Endothelial cell of umbilical vein (primary cell): ENCODE data around the gene LRIG1. TPM values are rescaled to one million over a fixed set of nuclear protein-coding genes. Genes with fewer than 3 reads are reported as not detected.

Source experiments
- BruUV-seq: library from RNA; stranded (reverse); fragments of 400-500 nt; replicated peaks from 2 replicates; lab custom pipeline; 2021; lab: Mats Ljungman, UMichigan
- CTCF ChIA-PET: fragments of 300-600, 350-600 bp; sonication (Branson Sonifier 250); formaldehyde crosslinking; loops from one replicate; lab custom pipeline; 2021; ENCODE audit warnings: antibody characterized with exemption, inconsistent platforms; lab: Charles Lee
- POLR2A ChIA-PET: fragments of 300-600, 350-600 bp; sonication (Branson Sonifier 250); formaldehyde crosslinking; loops from one replicate; lab custom pipeline; 2021; ENCODE audit warnings: antibody characterized with exemption, inconsistent platforms; lab: Charles Lee
- DNase-seq: peaks from one replicate; pipeline ENCODE4 v3.0.0-alpha.2; 2011; ENCODE audit warnings: low read depth, low spot score
- FAIRE-seq: peaks from 2 replicates; lab custom pipeline; 2011; peaks lifted over from hg19 to GRCh38; lab: Jason Lieb, UNC
- H2AFZ ChIP-seq: 2 replicates; pipeline ENCODE4 v1.6.0; 2012; ENCODE audit warnings: low read depth, low read length, control low read depth, inconsistent platforms
- H3K27ac ChIP-seq: 2 replicates; pipeline ENCODE4 v1.5.1; 2011; ENCODE audit warnings: low read depth, mild to moderate bottlenecking, control low read depth, low read length, moderate library complexity; ENCODE audit not compliant: insufficient read depth
- H3K27me3 ChIP-seq, 2 experiments: 2 replicates each; pipeline versions ENCODE4 v1.6.0 to v1.6.1; 2011; ENCODE audit warnings: low read length in 2 of 2, mixed read lengths in 1 of 2; ENCODE audit not compliant: control insufficient read depth in 2 of 2, insufficient read depth in 2 of 2
- H3K36me3 ChIP-seq, 2 experiments: 2 replicates in 1 of 2; 3 replicates in 1 of 2; pipeline ENCODE4 v1.5.1; 2011; ENCODE audit warnings: low read length in 2 of 2, mild to moderate bottlenecking in 1 of 2, moderate library complexity in 1 of 2; ENCODE audit not compliant: control insufficient read depth in 2 of 2, insufficient read depth in 2 of 2; ENCODE audit errors: extremely low read depth in 1 of 2
- H3K4me1 ChIP-seq: 3 replicates; pipeline ENCODE4 v1.5.1; 2011; ENCODE audit warnings: mild to moderate bottlenecking, low read length; ENCODE audit not compliant: control insufficient read depth, insufficient read depth; ENCODE audit errors: extremely low read depth
- H3K4me2 ChIP-seq: 2 replicates; pipeline ENCODE4 v1.6.1; 2011; ENCODE audit warnings: low read length, control low read depth, mixed read lengths; ENCODE audit not compliant: insufficient read depth
- H3K4me3 ChIP-seq, 3 experiments: fragments of 200-600 bp in 1 of 3; sonication (generic), shearing (Covaris generic) in 1 of 3; replicated peaks in 1 of 3; 2 replicates each; pipeline ENCODE4 v1.5.1; 2011 to 2016; ENCODE audit warnings: control low read depth in 3 of 3, low read length in 3 of 3, mild to moderate bottlenecking in 2 of 3, inconsistent platforms in 1 of 3, low read depth in 1 of 3, moderate library complexity in 1 of 3; ENCODE audit not compliant: insufficient read depth in 1 of 3
- H3K79me2 ChIP-seq: 2 replicates; pipeline ENCODE4 v1.6.0; 2012; ENCODE audit warnings: low read length, inconsistent platforms; ENCODE audit not compliant: control insufficient read depth, insufficient read depth
- H3K9ac ChIP-seq: replicated peaks from 2 replicates; pipeline ENCODE3; 2011; ENCODE audit warnings: low read length, control low read depth; ENCODE audit not compliant: insufficient read depth; ENCODE audit errors: extremely low read depth
- H3K9me1 ChIP-seq: replicated peaks from 3 replicates; pipeline ENCODE4 v1.6.0; 2011; ENCODE audit warnings: mild to moderate bottlenecking, low read length; ENCODE audit not compliant: control insufficient read depth, insufficient read depth; ENCODE audit errors: extremely low read depth
- H3K9me3 ChIP-seq: replicated peaks from 2 replicates; pipeline ENCODE4 v1.5.1; 2012; ENCODE audit warnings: low read length, inconsistent platforms; ENCODE audit not compliant: control insufficient read depth, insufficient read depth
- H4K20me1 ChIP-seq: replicated peaks from 2 replicates; pipeline ENCODE3; 2011; ENCODE audit warnings: mild to moderate bottlenecking, low read length; ENCODE audit not compliant: control insufficient read depth, insufficient read depth; ENCODE audit errors: extremely low read depth
- EZH2 ChIP-seq: IDR thresholded peaks from 2 replicates; pipeline ENCODE4 v1.6.1; 2012; ENCODE audit warnings: borderline replicate concordance, low read depth, mild to moderate bottlenecking, moderate library complexity, low read length, inconsistent platforms; ENCODE audit not compliant: severe bottlenecking
- GATA2 ChIP-seq: IDR thresholded peaks from 2 replicates; pipeline ENCODE4 v1.7.0; 2011; ENCODE audit warnings: low read depth, mild to moderate bottlenecking, moderate library complexity, mixed read lengths, low read length; ENCODE audit not compliant: insufficient read length, insufficient read depth
- MYC ChIP-seq: IDR thresholded peaks from one replicate; pipeline ENCODE4 v1.6.1; 2011; ENCODE audit warnings: mild to moderate bottlenecking, low read depth, low read length
- POLR2A ChIP-seq: IDR thresholded peaks from 2 replicates; pipeline ENCODE4 v1.6.1; 2012; ENCODE audit warnings: low read depth, mild to moderate bottlenecking, control low read depth, low read length
- dilution Hi-C: fragments of 300-500 bp; cut with MboI; formaldehyde crosslinking; loops from one replicate; pipeline ENCODE4 v1.15.0; 2019; ENCODE audit warnings: low sequenced_read_pairs; ENCODE audit not compliant: extremely low pct_ligation_motif_present
- intact Hi-C: fragments of 100-400 bp; cut with micrococcal nuclease; formaldehyde crosslinking; loops from one replicate; pipeline ENCODE4 v1.10.0; 2022
- polyA plus RNA-seq, 4 experiments: library from polyadenylated mRNA; depleted of rRNA in 3 of 4; stranded (reverse) in 3 of 4; unstranded in 1 of 4; fragments of >200 nt; gene quantifications; 2 replicates each; pipeline versions ENCODE4 v1.2.1 to v1.2.3, GENCODE V29; 2011 to 2012; ENCODE audit warnings: missing spikeins in 1 of 4
- total RNA-seq: library from RNA; stranded (reverse); gene quantifications from 2 replicates; pipeline ENCODE4 v1.2.3, GENCODE V29; 2021

LRIG1 gene
- total and polyA plus RNA-seq, 2 donors (not counting 3 experiments of a cell fraction or from before 2014, with no cell fraction given), result 50.3 to 52.2 TPM

- FAIRE-seq (no peak), DNase-seq (no peak)
- Histone ChIP-seq H3K9me1 (no peaks in the 10 kb centered on the region), H3K9ac (no peak overlapping the region), H3K9me3 (no peaks in the 10 kb centered on the region), H3K27me3 (no peaks in the 10 kb centered on the region), H3K36me3 (no peaks in the 10 kb centered on the region), H3K79me2 (no peaks in the 10 kb centered on the region), H4K20me1 (no peaks in the 10 kb centered on the region), H3K27ac (no peak overlapping the region), H3K4me3 (no peak overlapping the region), H3K4me1 (peaks cover 21% of the 10 kb centered on the region), H2AFZ (no peak overlapping the region), H3K4me2 (no peak overlapping the region)
- intact Hi-C loops, result no loop called here
- CTCF ChIA-PET, result no interaction called here
- dilution Hi-C loops, result no loop called here
- no TSS peak for BruUV-seq
- POLR2A ChIA-PET, result no interaction called here
- TF ChIP-seq MYC, result no peak
- no peak for TF ChIP-seq EZH2
- TF ChIP-seq POLR2A, result no peak
- no peak for TF ChIP-seq GATA2
These were observed 63.4 kb downstream of the LRIG1 start for GRCh38 chr3:66437341-66437929.

- H3K36me3 ChIP-seq, result no peaks in the 10 kb centered on the region
- DNase-seq, result no peak
- BruUV-seq, result no TSS peak
- H3K9ac ChIP-seq, result no peak overlapping the region
- ChIA-PET POLR2A (no interaction called here), CTCF (no interaction called here)
- dilution Hi-C loops (no loop called here), intact Hi-C loops (no loop called here)
- H3K9me3 ChIP-seq, result no peaks in the 10 kb centered on the region
- no peaks in the 10 kb centered on the region for H4K20me1 ChIP-seq
- peaks cover 4% of the 10 kb centered on the region for H3K79me2 ChIP-seq
- H3K4me1 ChIP-seq, result peaks cover 6% of the 10 kb centered on the region
- TF ChIP-seq MYC, result no peak
- H2AFZ ChIP-seq, result no peak overlapping the region
- H3K4me2 ChIP-seq, result no peak overlapping the region
- H3K9me1 ChIP-seq, result no peaks in the 10 kb centered on the region
- H3K4me3 ChIP-seq, result no peak overlapping the region
- H3K27me3 ChIP-seq, result no peaks in the 10 kb centered on the region
- no peak for FAIRE-seq
- no peak overlapping the region for H3K27ac ChIP-seq
These were observed 64.8 kb downstream of the LRIG1 start for GRCh38 chr3:66435989-66436388.
